ENCODE measurements around the gene MACROH2A1. TPM values are rescaled to one million over a fixed set of nuclear protein-coding genes. Genes with fewer than 3 reads are reported as not detected.

Gene MACROH2A1
- polyA plus RNA-seq, 1 experiment = 129 TPM

- POLR2A ChIA-PET = no interaction called here
Observed at GRCh38 chr5:135395866-135396265, 3.2 kb downstream of the MACROH2A1 start.

DNA sequence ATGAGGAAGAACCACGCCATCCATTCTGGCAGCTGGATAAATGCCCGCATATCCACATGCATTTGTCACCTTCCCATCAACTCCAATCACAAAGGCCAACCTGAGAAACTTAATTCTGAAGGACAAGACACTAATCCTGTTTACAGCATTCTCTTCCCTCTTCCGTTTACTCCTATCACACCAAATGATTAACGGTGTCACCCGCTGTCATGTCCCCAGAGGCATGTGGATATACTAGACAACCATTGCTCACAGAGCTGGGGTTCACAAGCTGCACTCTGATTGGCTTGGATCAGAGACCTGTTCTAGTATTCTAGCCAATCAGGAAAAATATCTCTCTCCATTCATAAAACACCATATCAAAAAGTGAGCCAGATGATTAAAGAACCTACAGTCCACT, 3.6 kb downstream of the MACROH2A1 start:
- Histone ChIP-seq H3K27ac (ENCODE audit: low read depth, low read length) (no peak overlapping the region), H3K27me3 (ENCODE audit: control insufficient read depth, insufficient read depth, low read length) (no peaks in the 10 kb centered on the region), H3K4me3 (ENCODE audit: low read depth, low read length) (no peak overlapping the region), H3K9me3 (ENCODE audit: control insufficient read depth, insufficient read depth, low read length) (peaks cover 4% of the 10 kb centered on the region; the same call in 1 of the 2 replicates)
- POLR2A ChIA-PET = no interaction called here
- TF ChIP-seq, protein P1, sequence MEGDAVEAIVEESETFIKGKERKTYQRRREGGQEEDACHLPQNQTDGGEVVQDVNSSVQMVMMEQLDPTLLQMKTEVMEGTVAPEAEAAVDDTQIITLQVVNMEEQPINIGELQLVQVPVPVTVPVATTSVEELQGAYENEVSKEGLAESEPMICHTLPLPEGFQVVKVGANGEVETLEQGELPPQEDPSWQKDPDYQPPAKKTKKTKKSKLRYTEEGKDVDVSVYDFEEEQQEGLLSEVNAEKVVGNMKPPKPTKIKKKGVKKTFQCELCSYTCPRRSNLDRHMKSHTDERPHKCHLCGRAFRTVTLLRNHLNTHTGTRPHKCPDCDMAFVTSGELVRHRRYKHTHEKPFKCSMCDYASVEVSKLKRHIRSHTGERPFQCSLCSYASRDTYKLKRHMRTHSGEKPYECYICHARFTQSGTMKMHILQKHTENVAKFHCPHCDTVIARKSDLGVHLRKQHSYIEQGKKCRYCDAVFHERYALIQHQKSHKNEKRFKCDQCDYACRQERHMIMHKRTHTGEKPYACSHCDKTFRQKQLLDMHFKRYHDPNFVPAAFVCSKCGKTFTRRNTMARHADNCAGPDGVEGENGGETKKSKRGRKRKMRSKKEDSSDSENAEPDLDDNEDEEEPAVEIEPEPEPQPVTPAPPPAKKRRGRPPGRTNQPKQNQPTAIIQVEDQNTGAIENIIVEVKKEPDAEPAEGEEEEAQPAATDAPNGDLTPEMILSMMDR (IDR thresholded peaks at IDR 0.05; ENCODE audit: low read depth, low read length) = no peak
- DNase-seq (ENCODE audit: low read depth, low spot score) = no peak
- CTCF ChIA-PET = interaction anchor here (1.9 kb wide), 1 partner anchor 31 kb away, joined by 7 read pairs; no protein-coding TSS in a partner anchor

More at GRCh38 chr5:135395866-135396265, 3.2 kb downstream of the MACROH2A1 start:
- no peak overlapping the region for H3K27ac ChIP-seq (ENCODE audit: low read depth, low read length)
- TF ChIP-seq, protein P1 (IDR thresholded peaks at IDR 0.05; ENCODE audit: low read depth, low read length) = no peak
- H3K9me3 ChIP-seq (ENCODE audit: control insufficient read depth, insufficient read depth, low read length) = peaks cover 4% of the 10 kb centered on the region; the same call in 1 of the 2 replicates
- H3K4me3 ChIP-seq (ENCODE audit: low read depth, low read length) = no peak overlapping the region
- DNase-seq (ENCODE audit: low read depth, low spot score) = no peak
- CTCF ChIA-PET = interaction anchor here (1.9 kb wide), 1 partner anchor 30 kb away, joined by 7 read pairs; no protein-coding TSS in a partner anchor
- H3K27me3 ChIP-seq (ENCODE audit: control insufficient read depth, insufficient read depth, low read length) = no peaks in the 10 kb centered on the region

GRCh38 chr5:135394095-135394494, 4.9 kb downstream of the MACROH2A1 start:
- Histone ChIP-seq H3K4me3 (ENCODE audit: low read depth, low read length) (peak overlapping the region; percentile 14; the same call in 1 of the 2 replicates), H3K27ac (ENCODE audit: low read depth, low read length) (peak overlapping the region; percentile 49), H3K27me3 (ENCODE audit: control insufficient read depth, insufficient read depth, low read length) (no peaks in the 10 kb centered on the region), H3K9me3 (ENCODE audit: control insufficient read depth, insufficient read depth, low read length) (peaks cover 4% of the 10 kb centered on the region; the same call in 1 of the 2 replicates)
- TF ChIP-seq, protein P1 (IDR thresholded peaks at IDR 0.05; ENCODE audit: low read depth, low read length) = no peak
- ChIA-PET CTCF (interaction anchor here (1.9 kb wide), 1 partner anchor 32 kb away, joined by 7 read pairs; no protein-coding TSS in a partner anchor), POLR2A (interaction anchor here (1.0 to 1.6 kb wide), 2 partner anchors 10 to 255 kb away, joined by 3 to 4 read pairs; no protein-coding TSS in a partner anchor)
- no peak for DNase-seq (ENCODE audit: low read depth, low spot score)

GRCh38 chr5:135393691-135394090, 5.3 kb downstream of the MACROH2A1 start:
- peak overlapping the region; percentile 14; the same call in 1 of the 2 replicates for H3K4me3 ChIP-seq (ENCODE audit: low read depth, low read length)
- H3K9me3 ChIP-seq (ENCODE audit: control insufficient read depth, insufficient read depth, low read length) = peaks cover 4% of the 10 kb centered on the region; the same call in 1 of the 2 replicates
- DNase-seq (ENCODE audit: low read depth, low spot score) = peak; percentile 38
- POLR2A ChIA-PET = interaction anchor here (1.0 to 1.6 kb wide), 2 partner anchors 9 to 254 kb away, joined by 3 to 4 read pairs; no protein-coding TSS in a partner anchor
- H3K27me3 ChIP-seq (ENCODE audit: control insufficient read depth, insufficient read depth, low read length) = no peaks in the 10 kb centered on the region
- H3K27ac ChIP-seq (ENCODE audit: low read depth, low read length) = peak overlapping the region; percentile 49
- CTCF ChIA-PET = interaction anchor here (1.9 kb wide), 1 partner anchor 33 kb away, joined by 7 read pairs; no protein-coding TSS in a partner anchor
- TF ChIP-seq, protein P1 (IDR thresholded peaks at IDR 0.05; ENCODE audit: low read depth, low read length) = no peak

GRCh38 chr5:135393229-135393628, 5.8 kb downstream of the MACROH2A1 start:
- DNase-seq (ENCODE audit: low read depth, low spot score) = no peak
- TF ChIP-seq, protein P1 (IDR thresholded peaks at IDR 0.05; ENCODE audit: low read depth, low read length) = no peak

More at GRCh38 chr5:135393229-135393628, 5.8 kb downstream of the MACROH2A1 start:
- Histone ChIP-seq H3K27ac (ENCODE audit: low read depth, low read length) (peak overlapping the region; percentile 23), H3K9me3 (ENCODE audit: control insufficient read depth, insufficient read depth, low read length) (peaks cover 1% of the 10 kb centered on the region; the same call in 1 of the 2 replicates), H3K4me3 (ENCODE audit: low read depth, low read length) (no peak overlapping the region), H3K27me3 (ENCODE audit: control insufficient read depth, insufficient read depth, low read length) (no peaks in the 10 kb centered on the region)
- CTCF ChIA-PET = no interaction called here
- POLR2A ChIA-PET = interaction anchor here (1.0 to 1.6 kb wide), 2 partner anchors 9 to 254 kb away, joined by 3 to 4 read pairs; no protein-coding TSS in a partner anchor

Data from AG04450 (cell line).